ENCODE data around the gene PRDM5. TPM values are rescaled to one million over a fixed set of nuclear protein-coding genes. Genes with fewer than 3 reads are reported as not detected.
A peak's percentile ranks its signal among the peaks of the same experiment; 100 is the strongest.

PRDM5 gene
- total RNA-seq, 1 experiment from 2014 or later: 8.1 TPM

- DNase-seq (ENCODE audit: low spot score): no peak
Observed at GRCh38 chr4:120709991-120710390, 212.5 kb downstream of the PRDM5 start.

DNA sequence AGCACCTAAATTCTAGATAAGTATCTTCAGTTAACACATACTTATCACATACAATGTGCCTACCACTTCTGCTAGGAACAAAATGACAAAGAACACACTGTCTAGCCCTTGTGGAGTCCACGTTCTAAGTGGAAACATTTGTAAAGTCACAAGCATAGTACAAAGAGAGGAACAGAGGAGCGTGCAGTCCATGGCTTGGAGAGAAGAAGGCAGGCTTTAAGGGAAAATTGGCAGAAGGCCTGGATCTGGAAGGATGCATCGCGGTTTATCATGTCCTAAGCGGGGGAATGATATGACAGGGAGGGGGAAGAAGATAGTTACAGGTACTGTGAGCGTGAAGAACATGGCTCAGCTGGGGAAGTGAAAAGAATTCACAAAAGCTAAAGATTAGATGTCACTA lies 218.0 kb downstream of the PRDM5 start:
- DNase-seq (ENCODE audit: low spot score): no peak

GRCh38 chr4:120703908-120704307 lies 218.6 kb downstream of the PRDM5 start:
- DNase-seq (ENCODE audit: low spot score): no peak

GRCh38 chr4:120699354-120699753 lies 223.2 kb downstream of the PRDM5 start:
- DNase-seq (ENCODE audit: low spot score): no peak

- peak; percentile 68 for DNase-seq (ENCODE audit: low spot score)
Observed at GRCh38 chr4:120694973-120695372, 227.6 kb downstream of the PRDM5 start.

- no peak for DNase-seq (ENCODE audit: low spot score)
Observed at GRCh38 chr4:120693816-120694215, 228.7 kb downstream of the PRDM5 start.

GRCh38 chr4:120692964-120693363 lies 229.6 kb downstream of the PRDM5 start:
- peak; percentile 61 for DNase-seq (ENCODE audit: low spot score)

DNA sequence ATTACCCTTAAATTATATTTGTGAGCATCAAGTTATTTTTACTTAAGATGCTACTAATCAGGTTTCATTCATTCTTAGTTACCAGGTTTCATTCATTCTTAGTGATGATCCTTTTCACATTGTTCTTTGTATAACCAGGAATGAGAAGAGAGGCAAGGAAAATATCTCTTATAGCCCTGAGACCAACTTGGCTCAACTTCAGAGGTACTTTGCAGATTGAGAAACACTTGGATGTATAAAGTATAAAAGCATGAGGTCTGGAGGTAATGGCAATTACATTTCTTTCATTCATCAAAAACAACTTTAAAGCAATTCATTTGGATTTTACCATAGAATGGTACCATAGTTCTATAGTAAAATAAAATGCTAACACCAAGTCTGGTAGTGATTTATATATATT lies 231.0 kb downstream of the PRDM5 start:
- no peak for DNase-seq (ENCODE audit: low spot score)

- DNase-seq (ENCODE audit: low spot score): no peak
Observed at GRCh38 chr4:120691106-120691505, 231.4 kb downstream of the PRDM5 start.

DNA sequence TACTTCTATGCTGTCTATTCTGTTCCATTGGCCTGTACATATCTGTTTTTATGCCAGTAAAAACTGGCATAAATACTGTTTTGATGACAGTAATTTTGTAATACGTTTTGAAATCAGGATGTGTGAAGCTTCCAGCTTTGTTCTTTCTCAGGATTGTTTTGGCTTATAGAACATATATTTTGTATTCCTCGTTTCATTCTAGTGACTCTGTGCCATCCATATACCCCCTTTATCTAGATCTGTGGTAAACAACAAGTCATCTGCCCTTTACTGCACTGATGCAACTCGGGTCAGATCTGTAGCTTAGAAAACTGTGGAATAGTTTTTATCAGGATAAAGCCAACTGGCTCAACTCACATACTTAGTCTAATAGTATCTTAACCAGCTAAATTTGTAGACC lies 233.7 kb downstream of the PRDM5 start:
- DNase-seq (ENCODE audit: low spot score): no peak

DNA sequence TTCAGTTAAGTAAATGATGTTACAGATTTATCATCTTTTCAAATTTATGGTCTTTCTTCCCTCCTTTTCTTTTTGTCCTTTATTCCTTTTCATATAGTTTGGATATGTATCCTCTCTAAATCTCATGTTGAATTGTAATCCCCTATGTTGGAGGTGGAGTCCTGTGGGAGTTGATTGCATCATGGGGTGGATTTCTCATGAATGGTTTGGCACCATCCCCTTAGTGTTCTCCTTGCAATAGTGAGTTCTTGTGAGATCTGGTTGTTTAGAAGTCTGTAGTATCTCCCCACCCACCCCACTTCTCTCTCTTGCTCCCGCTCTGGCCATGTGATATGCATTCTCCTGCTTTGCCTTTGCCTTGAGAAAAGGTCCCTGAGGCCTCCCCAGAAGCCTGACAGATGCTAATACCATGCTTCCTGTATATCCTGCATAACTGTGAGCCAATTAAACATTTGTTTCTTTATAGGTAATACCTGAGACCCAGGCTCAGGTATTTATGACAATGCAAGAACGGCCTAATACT lies 236.7 kb downstream of the PRDM5 start:
- no peak for DNase-seq (ENCODE audit: low spot score)

DNA sequence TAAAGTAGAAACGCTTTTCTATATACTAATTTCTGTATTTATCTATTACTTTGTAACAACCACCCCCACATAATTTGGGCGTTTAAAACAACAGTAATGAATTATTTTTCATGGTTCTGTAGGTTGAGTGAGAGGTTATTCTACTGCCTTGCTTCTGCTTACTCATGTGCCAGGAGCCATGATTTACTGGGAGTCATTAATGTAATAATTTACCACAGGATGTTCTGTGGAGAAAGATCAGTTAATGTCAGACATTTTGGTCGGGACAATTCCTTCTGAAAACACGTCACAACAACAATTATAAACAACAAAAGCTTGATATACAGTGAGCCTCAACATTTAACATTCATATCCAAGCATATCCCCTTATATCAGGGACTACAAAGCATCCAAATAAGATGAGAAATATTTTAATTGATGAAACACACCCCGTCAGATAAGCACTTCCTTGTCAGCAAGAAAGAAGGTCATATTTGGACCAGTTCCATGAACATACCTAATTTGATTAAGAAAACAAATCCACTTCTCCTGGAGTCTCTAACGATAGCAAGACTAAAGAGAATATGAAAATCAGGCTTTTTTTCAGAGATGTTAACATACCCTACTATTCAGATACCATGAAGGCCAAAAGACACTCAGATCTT lies 238.5 kb downstream of the PRDM5 start:
- DNase-seq (ENCODE audit: low spot score): peak; percentile 5

DNA sequence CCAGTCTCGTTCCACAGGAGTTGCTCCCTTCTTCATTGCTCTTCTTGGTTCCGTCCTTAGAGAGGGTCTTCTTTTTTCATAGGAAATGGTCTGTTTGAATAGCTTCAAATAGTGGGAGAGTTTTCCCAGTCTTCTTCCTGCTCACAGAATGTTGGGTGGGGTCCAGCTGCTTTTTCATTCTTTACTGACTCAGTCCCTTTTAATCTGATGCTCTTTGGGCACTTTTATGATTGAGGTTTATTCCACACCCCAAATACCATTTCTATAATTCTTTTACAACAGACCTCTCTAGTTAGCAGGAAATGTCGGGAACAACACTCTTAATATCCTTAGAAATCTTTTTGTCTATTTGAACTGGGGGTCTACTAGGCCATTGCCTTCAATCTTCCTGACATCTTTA lies 239.5 kb downstream of the PRDM5 start:
- DNase-seq (ENCODE audit: low spot score): no peak

DNA sequence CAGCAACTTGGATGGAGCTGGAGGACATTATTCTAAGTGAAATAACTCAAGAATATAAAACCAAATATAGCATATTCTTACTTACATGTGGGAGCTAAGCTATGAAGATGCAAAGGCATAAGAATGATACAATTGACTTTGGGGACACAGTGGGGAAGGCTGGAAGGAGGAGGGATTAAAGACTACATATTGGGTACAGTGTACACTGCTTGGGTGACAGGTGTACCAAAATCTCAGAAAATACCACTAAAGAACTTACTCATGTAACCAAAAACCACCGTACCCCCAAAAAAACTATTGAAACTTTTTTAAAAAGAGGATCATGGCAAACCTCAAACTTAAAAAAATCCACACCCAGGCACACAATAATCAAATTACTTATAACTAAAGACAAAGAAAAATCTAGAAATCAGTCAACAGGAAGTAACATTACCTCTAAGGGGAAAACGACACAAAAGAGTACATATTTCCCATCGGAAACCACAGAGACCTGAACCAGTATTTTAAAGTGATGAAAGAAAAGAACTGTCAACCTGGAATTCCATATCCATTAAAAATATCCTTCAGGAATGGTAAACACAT lies 241.8 kb downstream of the PRDM5 start:
- DNase-seq (ENCODE audit: low spot score): no peak

DNA sequence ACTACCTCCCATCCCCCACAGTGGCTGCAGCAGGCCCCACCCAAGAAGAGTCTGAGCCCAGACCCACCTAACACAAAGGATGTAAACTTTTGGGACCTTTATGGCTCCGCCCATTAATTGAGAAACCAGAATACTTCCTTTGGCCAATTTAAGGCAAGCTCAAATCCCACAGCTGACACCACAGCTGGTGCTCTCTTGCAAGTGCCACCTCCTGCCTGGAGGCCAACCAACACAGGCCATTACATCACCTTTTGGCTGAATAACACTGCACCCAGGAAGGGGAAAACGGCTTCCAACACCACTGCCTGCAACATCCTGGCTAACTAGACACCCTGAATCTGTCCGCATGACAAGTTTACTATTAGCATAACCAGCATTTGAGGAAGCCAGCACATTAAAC lies 248.8 kb downstream of the PRDM5 start:
- DNase-seq (ENCODE audit: low spot score): no peak

DNA sequence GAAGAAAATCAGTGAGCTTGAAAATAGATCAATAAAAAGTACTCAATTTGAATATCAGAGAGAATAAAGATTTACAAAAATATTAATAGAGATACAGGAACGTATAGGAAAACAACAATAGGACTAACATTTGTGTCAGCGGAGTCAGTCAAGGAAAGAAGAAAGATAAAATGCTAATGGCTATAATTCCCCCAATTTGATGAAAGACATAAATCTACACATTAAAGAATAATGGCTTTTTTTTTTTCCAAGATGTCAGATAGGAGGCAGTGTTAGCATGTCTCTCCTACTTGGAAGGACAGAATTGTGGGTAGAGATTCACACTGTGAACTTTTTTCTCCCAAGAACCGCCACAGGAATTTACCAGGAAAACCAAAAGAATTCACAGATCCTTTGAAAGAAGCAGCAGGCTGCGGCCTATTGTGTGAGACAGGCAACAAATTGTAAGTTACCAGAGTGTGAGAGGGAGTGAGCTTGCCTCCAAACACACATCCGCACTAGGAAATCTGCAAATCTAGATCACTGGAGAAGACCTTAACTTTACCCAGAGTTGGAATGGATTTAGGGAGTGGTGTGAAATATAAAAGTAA lies 249.9 kb downstream of the PRDM5 start:
- DNase-seq (ENCODE audit: low spot score): no peak

- DNase-seq (ENCODE audit: low spot score): no peak
Observed at GRCh38 chr4:120672076-120672475, 250.4 kb downstream of the PRDM5 start.

GRCh38 chr4:120671538-120671937 lies 251.0 kb downstream of the PRDM5 start:
- DNase-seq (ENCODE audit: low spot score): no peak

GRCh38 chr4:120667102-120667501 lies 255.4 kb downstream of the PRDM5 start:
- DNase-seq (ENCODE audit: low spot score): no peak

DNA sequence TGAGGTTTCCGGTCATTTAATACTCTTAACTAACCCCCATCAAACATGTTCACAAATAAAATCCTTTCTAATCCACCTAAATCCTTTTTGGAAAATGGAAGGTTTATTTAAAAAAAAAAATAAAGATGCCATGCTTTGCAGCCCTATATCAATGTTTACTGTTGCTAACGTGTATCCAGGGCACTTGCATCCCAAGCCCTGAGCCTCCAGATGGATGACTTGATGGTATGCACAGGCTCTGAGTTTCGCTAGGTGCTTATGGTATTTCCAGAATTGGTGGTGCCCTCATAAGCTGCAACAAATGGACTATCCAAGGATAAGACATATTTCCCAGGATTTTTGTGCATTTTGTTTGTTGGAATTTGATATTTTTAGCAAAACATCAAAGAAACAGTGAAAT lies 257.7 kb downstream of the PRDM5 start:
- no peak for DNase-seq (ENCODE audit: low spot score)

- DNase-seq (ENCODE audit: low spot score): no peak
Observed at GRCh38 chr4:120659616-120660170, 262.8 kb downstream of the PRDM5 start.

GRCh38 chr4:120658772-120659171 lies 263.8 kb downstream of the PRDM5 start:
- no peak for DNase-seq (ENCODE audit: low spot score)

All from HT-29 (cell line).